GM10266 (cell line): Measurements from ENCODE around the gene ETS1.

ENCODE experiments used
- DNase-seq: peaks from one replicate; pipeline ENCODE4 v3.0.0; 2012; ENCODE audit errors: extremely low spot score
- TF ChIP-seq, protein P1 (sequence below): IDR thresholded peaks from 2 replicates; pipeline ENCODE4 v1.5.1; 2012; ENCODE audit warnings: mild to moderate bottlenecking, low read depth; ENCODE audit not compliant: control insufficient read depth, insufficient read depth; ENCODE audit errors: missing control alignments

ETS1 gene

DNA sequence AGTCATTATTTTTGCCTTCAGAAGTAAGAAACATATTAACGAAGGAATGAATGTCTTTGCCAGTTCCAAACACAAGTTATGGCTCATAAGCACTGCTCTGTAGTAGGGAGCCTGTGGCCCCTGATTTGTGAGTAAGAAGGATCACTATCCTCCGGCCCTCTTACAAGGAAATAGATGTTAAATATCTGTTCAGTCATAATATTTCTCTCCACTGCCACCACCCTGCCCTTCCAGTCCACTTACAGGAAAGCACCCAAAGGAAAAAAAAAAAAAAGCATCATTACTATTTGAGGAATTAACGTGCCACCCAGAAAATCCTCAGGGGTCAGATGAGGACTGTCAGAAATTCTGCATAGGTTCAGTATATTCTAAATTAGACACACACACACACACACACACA, 123.4 kb downstream of the ETS1 start:
- TF ChIP-seq, protein P1, sequence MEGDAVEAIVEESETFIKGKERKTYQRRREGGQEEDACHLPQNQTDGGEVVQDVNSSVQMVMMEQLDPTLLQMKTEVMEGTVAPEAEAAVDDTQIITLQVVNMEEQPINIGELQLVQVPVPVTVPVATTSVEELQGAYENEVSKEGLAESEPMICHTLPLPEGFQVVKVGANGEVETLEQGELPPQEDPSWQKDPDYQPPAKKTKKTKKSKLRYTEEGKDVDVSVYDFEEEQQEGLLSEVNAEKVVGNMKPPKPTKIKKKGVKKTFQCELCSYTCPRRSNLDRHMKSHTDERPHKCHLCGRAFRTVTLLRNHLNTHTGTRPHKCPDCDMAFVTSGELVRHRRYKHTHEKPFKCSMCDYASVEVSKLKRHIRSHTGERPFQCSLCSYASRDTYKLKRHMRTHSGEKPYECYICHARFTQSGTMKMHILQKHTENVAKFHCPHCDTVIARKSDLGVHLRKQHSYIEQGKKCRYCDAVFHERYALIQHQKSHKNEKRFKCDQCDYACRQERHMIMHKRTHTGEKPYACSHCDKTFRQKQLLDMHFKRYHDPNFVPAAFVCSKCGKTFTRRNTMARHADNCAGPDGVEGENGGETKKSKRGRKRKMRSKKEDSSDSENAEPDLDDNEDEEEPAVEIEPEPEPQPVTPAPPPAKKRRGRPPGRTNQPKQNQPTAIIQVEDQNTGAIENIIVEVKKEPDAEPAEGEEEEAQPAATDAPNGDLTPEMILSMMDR, result no peak
- DNase-seq, result no peak

- DNase-seq, result no peak
- TF ChIP-seq, protein P1, result no peak
These were observed 124.0 kb downstream of the ETS1 start for GRCh38 chr11:128463371-128463829.

DNA sequence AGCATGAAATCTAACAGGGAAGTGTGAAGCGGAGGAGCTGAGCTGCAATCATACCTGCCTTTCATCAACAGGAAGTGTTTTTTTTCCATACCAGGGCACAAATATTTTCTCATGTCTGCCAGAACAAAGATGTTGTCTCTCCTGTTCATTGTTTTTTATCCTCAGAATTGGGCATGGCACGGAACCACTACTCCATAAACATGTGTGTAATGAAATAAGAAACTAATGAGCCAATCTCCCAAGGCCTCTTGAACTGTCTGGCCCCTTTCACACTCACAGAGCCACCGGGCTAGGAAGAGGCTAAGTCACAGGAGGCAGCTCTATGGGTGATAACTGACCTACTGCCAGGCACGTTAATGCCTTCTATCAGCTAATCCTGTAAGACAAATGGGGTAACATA, 124.4 kb downstream of the ETS1 start:
- TF ChIP-seq, protein P1, result no peak
- DNase-seq, result no peak

- no peak for DNase-seq
- TF ChIP-seq, protein P1, result no peak
These were observed 125.2 kb downstream of the ETS1 start for GRCh38 chr11:128462189-128462588.

GRCh38 chr11:128458321-128458720, 129.0 kb downstream of the ETS1 start:
- no peak for DNase-seq
- TF ChIP-seq, protein P1, result no peak

DNA sequence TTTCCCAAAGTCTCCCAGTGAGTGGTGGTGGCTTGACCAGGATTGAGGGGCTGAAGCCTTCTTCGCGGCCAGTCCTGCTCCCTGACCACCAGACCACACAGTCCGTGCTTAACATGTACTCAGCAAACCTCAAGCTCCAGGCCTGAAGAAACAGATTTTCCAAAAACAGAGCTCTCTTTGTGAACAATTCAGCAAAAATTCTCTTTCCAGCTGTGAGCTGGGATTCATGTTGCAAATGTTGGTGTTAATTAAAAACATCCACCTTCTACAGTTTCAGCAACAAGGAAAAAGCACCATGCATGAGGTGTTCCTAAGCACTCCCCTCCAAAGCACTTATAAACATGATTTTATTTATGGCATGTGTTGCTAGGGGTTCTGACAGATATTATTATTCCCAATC, 129.5 kb downstream of the ETS1 start:
- no peak for DNase-seq
- TF ChIP-seq, protein P1, result no peak

DNA sequence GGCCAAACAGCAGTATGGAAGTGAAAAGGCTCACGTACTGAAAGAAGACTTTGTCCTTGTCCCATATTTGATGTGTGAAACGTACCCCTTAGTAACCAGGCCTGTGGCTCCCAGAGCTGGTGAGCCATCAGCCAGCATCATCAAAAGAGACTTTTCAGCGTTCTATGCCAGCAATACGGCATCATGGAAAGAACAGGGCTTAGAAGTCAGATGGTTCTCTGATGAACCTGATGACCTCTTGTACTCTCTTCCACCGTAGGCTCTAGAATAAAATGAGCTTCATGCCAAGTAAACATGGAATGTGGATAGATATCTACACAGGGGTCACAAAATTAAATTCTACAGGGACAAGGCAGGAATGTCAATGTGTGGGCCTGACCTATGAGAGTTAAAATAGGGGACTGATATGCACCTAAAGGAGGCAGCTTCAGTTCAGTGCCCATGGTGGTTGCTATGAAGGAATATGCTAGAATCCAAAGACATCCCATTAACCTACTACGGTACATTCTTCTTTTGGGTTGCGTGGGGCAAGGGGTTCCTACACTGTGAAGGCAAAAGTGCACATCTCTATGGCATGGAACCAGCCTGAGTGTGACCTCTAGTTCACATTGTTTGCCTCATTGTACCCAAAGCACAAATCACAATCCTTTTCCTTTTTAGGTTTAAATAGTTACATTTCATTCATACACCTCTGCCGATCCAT, 130.6 kb downstream of the ETS1 start:
- TF ChIP-seq, protein P1, result no peak
- no peak for DNase-seq
